Measurements from ENCODE around the gene ADORA3. TPM values are rescaled to one million over a fixed set of nuclear protein-coding genes. Genes with fewer than 3 reads are reported as not detected.
A peak's percentile ranks its signal among the peaks of the same experiment; 100 is the strongest.

Gene ADORA3
- total RNA-seq, 4 donors from 2014 or later = 4.9 to 13.3 (median 5.1) TPM

DNA sequence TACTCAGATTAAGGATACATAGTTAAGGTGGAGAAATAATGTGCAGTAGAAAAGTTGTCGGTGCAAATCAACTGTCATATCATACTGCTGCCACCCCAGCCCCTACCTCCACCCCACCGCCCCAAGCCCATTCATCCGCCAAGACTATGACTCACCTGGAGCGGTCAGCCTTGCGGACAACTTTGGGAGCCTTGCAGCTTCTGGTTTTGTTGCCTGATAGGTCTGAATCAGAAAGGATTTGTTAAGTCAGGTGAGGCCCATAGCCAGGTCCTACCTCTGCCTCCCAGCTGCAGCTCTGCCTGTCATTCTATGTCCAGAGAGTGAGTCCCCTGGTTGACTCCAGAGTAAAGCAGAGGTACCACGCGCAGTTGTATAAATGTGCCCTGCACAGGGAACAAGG is 17.0 kb downstream of the ADORA3 start:
- intact Hi-C loops (cut with DNase I) = no loop called here
- no peak overlapping the region for H3K4me3 ChIP-seq
- TF ChIP-seq CTCF (IDR thresholded peaks at IDR 0.05) = no peak
- TF ChIP-seq POLR2AphosphoS5 (IDR thresholded peaks at IDR 0.05) = no peak
- TF ChIP-seq POLR2A (IDR thresholded peaks at IDR 0.05; ENCODE audit: low read depth) = no peak
- no peak for TF ChIP-seq EP300 (IDR thresholded peaks at IDR 0.05)

DNA sequence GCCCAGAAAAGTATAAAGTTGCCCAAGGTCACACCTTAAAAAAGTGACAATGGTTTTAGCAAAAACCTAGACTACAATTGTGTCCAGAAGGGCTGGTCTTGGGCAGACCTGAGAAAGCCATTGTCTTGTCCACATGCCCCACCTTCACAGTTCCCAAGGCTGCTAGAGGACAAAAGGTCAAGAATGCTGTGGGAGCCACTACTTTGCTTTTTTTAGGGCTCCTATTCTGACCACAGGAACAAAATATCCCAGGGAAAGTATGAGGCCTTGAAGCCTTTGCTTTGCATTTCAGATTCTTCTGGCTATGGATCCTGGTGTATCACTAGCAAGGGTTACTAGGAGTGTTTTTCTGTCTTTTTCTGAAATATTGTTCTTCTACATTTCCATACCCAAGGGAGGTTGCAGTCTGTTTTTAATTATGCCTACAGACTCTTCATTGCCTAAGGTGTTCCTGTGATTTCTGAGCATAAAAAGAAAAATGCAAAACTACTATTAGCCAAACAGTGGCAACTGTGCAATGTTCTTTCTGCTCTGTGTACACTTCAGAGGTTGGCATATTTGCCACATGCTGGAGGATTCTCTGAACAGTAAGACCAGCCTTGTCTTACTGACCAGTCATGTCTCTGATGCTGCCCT is 18.9 kb downstream of the ADORA3 start:
- Histone ChIP-seq H3K4me1 (peaks cover 9 to 20% (median 10%) of the 10 kb centered on the region in 4 donors), H3K9me3 (no peaks in the 10 kb centered on the region), H3K27ac (replicated peaks in 1 of 4) (no peak overlapping the region), H3K27me3 (no peaks in the 10 kb centered on the region), H3K36me3 (no peaks in the 10 kb centered on the region), H3K4me3 (no peak overlapping the region)
- peak; percentile 64 for DNase-seq (ENCODE audit: extremely low spot score)
- intact Hi-C loops (cut with DNase I) = loop anchor here (5.0 kb wide), 2 partner anchors 223 to 273 kb away; partner anchors contain the start of gene DDX20
- no peak for TF ChIP-seq POLR2A (IDR thresholded peaks at IDR 0.05; ENCODE audit: low read depth)
- TF ChIP-seq EP300 (IDR thresholded peaks at IDR 0.05) = no peak
- no peak for TF ChIP-seq CTCF (IDR thresholded peaks at IDR 0.05)
- no peak for TF ChIP-seq POLR2AphosphoS5 (IDR thresholded peaks at IDR 0.05)

More for the DNA sequence above, 17.0 kb downstream of the ADORA3 start:
- H3K4me1 ChIP-seq = peaks cover 6 to 17% (median 7%) of the 10 kb centered on the region in 4 donors
- no peaks in the 10 kb centered on the region for H3K27me3 ChIP-seq
- H3K36me3 ChIP-seq = no peaks in the 10 kb centered on the region
- WGBS = 93% methylated on average over 7 of the region's 7 CpGs
- peak; percentile 79 for DNase-seq (ENCODE audit: extremely low spot score)
- H3K9me3 ChIP-seq = no peaks in the 10 kb centered on the region
- no peak overlapping the region for H3K27ac ChIP-seq (replicated peaks in 1 of 4)

DNA sequence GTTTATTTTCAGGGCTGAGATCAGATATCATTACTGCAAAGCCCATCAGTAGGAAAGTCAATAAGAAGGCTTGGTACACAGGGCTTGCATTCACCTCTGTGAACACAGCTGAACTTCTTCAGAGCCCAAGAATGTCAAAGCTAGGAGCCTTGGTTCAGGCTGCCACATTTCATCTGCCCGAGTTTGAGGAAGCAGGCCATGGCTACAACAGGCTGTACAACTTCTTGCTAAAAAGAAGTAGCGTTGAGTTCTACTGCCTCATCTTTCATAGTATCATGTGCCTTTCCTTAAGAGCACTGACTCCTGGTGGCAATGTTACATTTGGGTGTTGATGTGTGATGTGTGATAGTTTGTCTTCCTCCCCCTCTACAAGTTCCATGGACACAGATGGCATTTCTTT is 19.6 kb downstream of the ADORA3 start:
- Histone ChIP-seq H3K27me3 (no peaks in the 10 kb centered on the region), H3K36me3 (no peaks in the 10 kb centered on the region), H3K27ac (replicated peaks in 1 of 4) (no peak overlapping the region), H3K4me1 (peaks cover 9 to 20% (median 10%) of the 10 kb centered on the region in 4 donors), H3K9me3 (no peaks in the 10 kb centered on the region), H3K4me3 (no peak overlapping the region)
- peak; percentile 78 for DNase-seq (ENCODE audit: extremely low spot score)
- TF ChIP-seq POLR2AphosphoS5 (IDR thresholded peaks at IDR 0.05) (no peak), POLR2A (IDR thresholded peaks at IDR 0.05; ENCODE audit: low read depth) (no peak), EP300 (IDR thresholded peaks at IDR 0.05) (no peak), CTCF (IDR thresholded peaks at IDR 0.05) (no peak)
- WGBS = 90% methylated on average over 2 of the region's 2 CpGs
- intact Hi-C loops (cut with DNase I) = loop anchor here (5.0 kb wide), 2 partner anchors 223 to 273 kb away; partner anchors contain the start of gene DDX20

- peak; percentile 75 for DNase-seq (ENCODE audit: extremely low spot score)
- Histone ChIP-seq H3K27ac (replicated peaks in 1 of 4) (no peak overlapping the region), H3K27me3 (no peaks in the 10 kb centered on the region), H3K9me3 (no peaks in the 10 kb centered on the region), H3K36me3 (peaks cover 0 to 4% (median under 1%) of the 10 kb centered on the region in 4 donors), H3K4me1 (peaks cover 9 to 20% (median 10%) of the 10 kb centered on the region in 4 donors), H3K4me3 (no peak overlapping the region)
- 74% methylated on average over 3 of the region's 3 CpGs for WGBS
- TF ChIP-seq CTCF (IDR thresholded peaks at IDR 0.05) (no peak), POLR2AphosphoS5 (IDR thresholded peaks at IDR 0.05) (no peak), EP300 (IDR thresholded peaks at IDR 0.05) (no peak), POLR2A (IDR thresholded peaks at IDR 0.05; ENCODE audit: low read depth) (no peak)
- intact Hi-C loops (cut with DNase I) = loop anchor here (5.0 kb wide), 2 partner anchors 224 to 274 kb away; partner anchors contain the start of gene DDX20
Observed at GRCh38 chr1:111483166-111483565, 20.3 kb downstream of the ADORA3 start.
